CD4-positive, alpha-beta T cell (primary cell): ENCODE measurements around the gene AKNA. TPM values are rescaled to one million over a fixed set of nuclear protein-coding genes. Genes with fewer than 3 reads are reported as not detected.

Experiments used
- ATAC-seq: fragments of 200-7000 bp; cut with Tn5 transposase; one replicate; pipeline ENCODE4 v1.10.0; 2022; ENCODE audit warnings: mild to moderate bottlenecking; ENCODE audit not compliant: poor library complexity
- CTCF ChIA-PET: fragments of 350-600 bp; sonication (Branson Sonifier 250); formaldehyde crosslinking; loops from one replicate; lab custom pipeline; 2021; ENCODE audit warnings: antibody characterized with exemption, inconsistent platforms; lab: Charles Lee
- POLR2A ChIA-PET: fragments of 350-600 bp; sonication (Branson Sonifier 250); formaldehyde crosslinking; loops from one replicate; lab custom pipeline; 2021; ENCODE audit warnings: antibody characterized with exemption, inconsistent platforms; lab: Charles Lee
- DNase-seq, 14 experiments: peaks; one replicate each; pipeline ENCODE4 v3.0.0-alpha.2; 2013 to 2020; ENCODE audit warnings: mixed read lengths in 2 of 14
- H3K27ac ChIP-seq, 2 donors: one replicate each; pipeline versions ENCODE4 v1.5.1 to v1.7.0; 2013; ENCODE audit warnings: low read length in 2 of 2, low read depth in 1 of 2, mild to moderate bottlenecking in 1 of 2
- H3K27me3 ChIP-seq, 2 experiments: 1 replicate in 1 of 2; 2 replicates in 1 of 2; pipeline versions ENCODE4 v1.6.1 to v1.7.0; 2013; ENCODE audit warnings: low read length in 2 of 2, control low read depth in 1 of 2, mild to moderate bottlenecking in 1 of 2, moderate library complexity in 1 of 2; ENCODE audit not compliant: insufficient read depth in 2 of 2, control insufficient read depth in 1 of 2
- H3K36me3 ChIP-seq: one replicate; pipeline ENCODE4 v1.6.1; 2013; ENCODE audit warnings: low read length, control low read depth; ENCODE audit not compliant: insufficient read depth
- H3K4me1 ChIP-seq: one replicate; pipeline ENCODE4 v1.6.1; 2013; ENCODE audit warnings: low read length, control low read depth; ENCODE audit not compliant: insufficient read depth
- H3K4me3 ChIP-seq: one replicate; pipeline ENCODE4 v1.5.1; 2013; ENCODE audit warnings: mild to moderate bottlenecking, low read length, moderate library complexity
- H3K9me3 ChIP-seq, 2 experiments: 1 replicate in 1 of 2; 2 replicates in 1 of 2; pipeline versions ENCODE4 v1.6.1 to v1.7.0; 2013; ENCODE audit warnings: low read length in 2 of 2, mild to moderate bottlenecking in 2 of 2, control low read depth in 1 of 2, moderate library complexity in 1 of 2; ENCODE audit not compliant: control insufficient read depth in 1 of 2, insufficient read depth in 1 of 2
- H3K27ac Mint-ChIP-seq: one replicate; pipeline ENCODE4 v1.8.0; 2020; ENCODE audit warnings: mixed read lengths
- H3K27me3 Mint-ChIP-seq: one replicate; pipeline ENCODE4 v1.8.0; 2021; ENCODE audit warnings: mixed read lengths
- H3K36me3 Mint-ChIP-seq: one replicate; pipeline ENCODE4 v1.8.0; 2021; ENCODE audit warnings: low read depth, mixed read lengths
- H3K4me1 Mint-ChIP-seq: one replicate; pipeline ENCODE4 v1.8.0; 2021; ENCODE audit warnings: low read depth, mixed read lengths
- H3K4me3 Mint-ChIP-seq: one replicate; pipeline ENCODE4 v1.8.0; 2020; ENCODE audit warnings: mild to moderate bottlenecking, mixed read lengths
- H3K9me3 Mint-ChIP-seq: one replicate; pipeline ENCODE4 v1.8.0; 2020; ENCODE audit warnings: mixed read lengths
- CTCF ChIP-seq: fragments of 200-600 bp; IDR thresholded peaks from one replicate; pipeline ENCODE4 v1.8.0; 2022; ENCODE audit warnings: antibody characterized with exemption, mild to moderate bottlenecking
- intact Hi-C, 2 experiments: fragments of 100-400 bp; cut with DNase I in 1 of 2; cut with micrococcal nuclease in 1 of 2; formaldehyde crosslinking; loops; one replicate each; pipeline versions ENCODE4 v1.15.1 to v1.9.0; 2023 to 2025; cut with DNase I, micrococcal nuclease
- total RNA-seq, 174 experiments: library from RNA in 2 of 174; stranded (reverse) in 2 of 174; gene quantifications; one replicate each; pipeline ENCODE4 v1.2.3 and lab custom pipeline; 2021 to 2026

The AKNA gene
- total RNA-seq, 2 experiments from 2014 or later = 247 to 258 TPM

- peaks cover 22% of the 10 kb centered on the region for H3K36me3 ChIP-seq
- H3K4me3 Mint-ChIP-seq = peak overlapping the region; percentile 97
- H3K9me3 ChIP-seq = no peaks in the 10 kb centered on the region
- TF ChIP-seq CTCF = no peak
- H3K27ac Mint-ChIP-seq = peak overlapping the region; percentile 98
- H3K4me1 Mint-ChIP-seq = peaks cover 66% of the 10 kb centered on the region
- H3K4me3 ChIP-seq = no peak overlapping the region
- POLR2A ChIA-PET = interaction anchor here (1.1 to 6.9 kb wide), 4 partner anchors 11 to 192 kb away, joined by 3 to 135 read pairs (median 26); partner anchors contain the start of genes AKNA and ATP6V1G1
- ATAC-seq = no peak
- peaks cover 33% of the 10 kb centered on the region for H3K36me3 Mint-ChIP-seq
- intact Hi-C loops = loop anchor here in 1 of 2 experiments (2.0 to 10.0 kb wide), 4 partner anchors 21 to 1121 kb away; partner anchors contain the start of genes CDC26 and PRPF4
- no peak for DNase-seq
- no peaks in the 10 kb centered on the region for H3K27me3 ChIP-seq
- H3K4me1 ChIP-seq = peaks cover 76% of the 10 kb centered on the region
- H3K27me3 Mint-ChIP-seq = no peaks in the 10 kb centered on the region
- CTCF ChIA-PET = interaction anchor here (1.2 to 6.5 kb wide), 2 partner anchors 10 kb away, joined by 7 to 56 read pairs; partner anchors contain the start of gene AKNA
- H3K9me3 Mint-ChIP-seq = no peaks in the 10 kb centered on the region
- peak overlapping the region in 1 of 2 donors; percentile 40 for H3K27ac ChIP-seq
These were observed 8.0 kb upstream of the AKNA start for GRCh38 chr9:114395768-114396167.

GRCh38 chr9:114395334-114395617 lies 7.5 kb upstream of the AKNA start:
- Mint-ChIP-seq H3K27me3 (no peaks in the 10 kb centered on the region), H3K4me3 (peak overlapping the region; percentile 97), H3K36me3 (peaks cover 34% of the 10 kb centered on the region), H3K4me1 (peaks cover 71% of the 10 kb centered on the region), H3K27ac (peak overlapping the region; percentile 98), H3K9me3 (no peaks in the 10 kb centered on the region)
- intact Hi-C loops = loop anchor here in 1 of 2 experiments (5.0 to 10.0 kb wide), 3 partner anchors 33 to 1120 kb away; partner anchors contain the start of genes CDC26 and PRPF4
- no peak overlapping the region for H3K4me3 ChIP-seq
- no peaks in the 10 kb centered on the region for H3K27me3 ChIP-seq
- H3K4me1 ChIP-seq = peaks cover 81% of the 10 kb centered on the region
- no peaks in the 10 kb centered on the region for H3K9me3 ChIP-seq
- no peak for DNase-seq
- POLR2A ChIA-PET = interaction anchor here (0.7 to 6.9 kb wide), 5 partner anchors 10 to 192 kb away, joined by 3 to 135 read pairs (median 7); partner anchors contain the start of genes AKNA and ATP6V1G1
- no peak for ATAC-seq
- CTCF ChIA-PET = interaction anchor here (1.2 to 6.5 kb wide), 2 partner anchors 10 kb away, joined by 7 to 56 read pairs; partner anchors contain the start of gene AKNA
- peaks cover 24% of the 10 kb centered on the region for H3K36me3 ChIP-seq
- H3K27ac ChIP-seq = peak overlapping the region; percentile 40 to 41
- no peak for TF ChIP-seq CTCF

- peak overlapping the region; percentile 40 to 41 for H3K27ac ChIP-seq
- H3K27ac Mint-ChIP-seq = peak overlapping the region; percentile 98
- intact Hi-C loops = loop anchor here in 1 of 2 experiments (5.0 to 10.0 kb wide), 3 partner anchors 32 to 1120 kb away; partner anchors contain the start of genes CDC26 and PRPF4
- peaks cover 76% of the 10 kb centered on the region for H3K4me1 Mint-ChIP-seq
- H3K9me3 ChIP-seq = no peaks in the 10 kb centered on the region
- H3K36me3 ChIP-seq = peaks cover 24% of the 10 kb centered on the region
- POLR2A ChIA-PET = interaction anchor here (0.7 to 6.9 kb wide), 7 partner anchors 10 to 218 kb away, joined by 3 to 135 read pairs (median 4); partner anchors contain the start of genes AKNA and ATP6V1G1
- no peaks in the 10 kb centered on the region for H3K9me3 Mint-ChIP-seq
- no peaks in the 10 kb centered on the region for H3K27me3 ChIP-seq
- no peak overlapping the region for H3K4me3 ChIP-seq
- H3K36me3 Mint-ChIP-seq = peaks cover 34% of the 10 kb centered on the region
- no peak for ATAC-seq
- peak in 1 of 14 experiments; percentile 31 for DNase-seq
- CTCF ChIA-PET = interaction anchor here (6.5 kb wide), 1 partner anchor 9 kb away, joined by 56 read pairs; the partner anchor contains the start of gene AKNA
- H3K4me1 ChIP-seq = peaks cover 86% of the 10 kb centered on the region
- no peak for TF ChIP-seq CTCF
- no peaks in the 10 kb centered on the region for H3K27me3 Mint-ChIP-seq
- peak overlapping the region; percentile 97 for H3K4me3 Mint-ChIP-seq
These were observed 6.9 kb upstream of the AKNA start for GRCh38 chr9:114394523-114395333.
